Kasumi-1 (cell line): ENCODE measurements around the gene OPCML.

ENCODE experiments used
- DNase-seq, 2 experiments: peaks; one replicate each; lab custom pipeline; 2025; lab: John Stamatoyannopoulos, UW

The OPCML gene

DNA sequence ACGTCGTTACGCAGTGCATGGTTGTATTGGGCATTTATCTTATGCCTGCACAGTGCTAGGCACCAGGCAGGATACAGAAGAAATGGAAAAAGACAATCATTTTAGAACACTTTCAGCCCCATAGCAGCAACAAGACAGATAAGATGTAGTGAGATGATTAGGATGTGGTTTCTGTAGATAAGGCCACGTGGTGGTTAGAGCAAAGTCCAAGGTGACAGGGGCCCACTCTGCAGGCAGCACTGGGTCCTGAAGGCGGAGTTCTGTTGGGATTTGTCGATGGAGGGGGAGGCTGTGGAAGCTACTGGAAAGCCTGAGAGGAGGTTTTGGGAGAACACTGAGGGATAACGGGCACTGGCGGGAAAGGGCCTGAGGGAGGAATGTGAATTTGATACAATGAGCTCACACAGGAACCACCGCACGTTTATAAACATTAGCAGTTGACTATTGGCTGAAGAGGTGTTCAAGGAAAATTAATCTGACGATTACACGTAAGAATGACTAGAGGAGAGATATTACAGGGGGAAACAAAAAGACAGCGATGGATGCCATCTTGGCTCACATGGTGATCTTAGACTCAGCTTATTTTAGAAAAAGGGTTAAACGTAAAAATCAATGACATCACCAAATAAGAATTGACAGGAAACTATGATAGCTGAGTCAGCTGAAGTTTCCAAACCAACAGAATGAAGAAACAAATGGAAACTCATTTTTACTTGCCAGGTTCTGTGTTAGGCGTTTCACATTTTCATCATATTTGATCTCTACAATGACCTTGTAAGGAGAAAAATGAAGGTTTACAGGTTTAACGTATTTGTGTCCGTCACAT lies 551.0 kb downstream of the OPCML start:
- DNase-seq, result no peak

- no peak for DNase-seq
Observed at GRCh38 chr11:132980670-132981069, 551.6 kb downstream of the OPCML start.

GRCh38 chr11:132977746-132978145 lies 554.6 kb downstream of the OPCML start:
- no peak for DNase-seq

GRCh38 chr11:132977241-132977640 lies 555.1 kb downstream of the OPCML start:
- no peak for DNase-seq

GRCh38 chr11:132976115-132976514 lies 556.2 kb downstream of the OPCML start:
- DNase-seq, result no peak

GRCh38 chr11:132973686-132974085 lies 558.6 kb downstream of the OPCML start:
- no peak for DNase-seq

DNA sequence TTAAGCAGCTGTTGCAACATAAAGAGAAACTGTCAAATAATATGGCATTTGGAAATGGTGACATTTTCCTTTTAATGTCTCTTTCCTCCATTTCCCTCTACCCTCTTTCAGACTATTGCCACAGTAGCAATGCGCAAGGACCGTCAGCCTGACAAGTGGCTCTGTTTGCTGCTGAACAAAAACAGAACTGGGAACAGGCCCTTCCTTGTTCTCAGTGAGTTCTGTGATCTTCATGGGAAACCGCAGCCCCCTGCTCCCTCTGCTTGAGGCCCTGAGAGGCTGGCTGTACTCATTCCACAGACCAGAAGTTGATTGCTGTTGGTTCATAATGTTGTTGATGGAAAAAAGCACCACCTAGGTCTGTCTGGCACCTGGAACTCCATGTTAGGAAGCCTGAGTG lies 559.7 kb downstream of the OPCML start:
- no peak for DNase-seq

DNA sequence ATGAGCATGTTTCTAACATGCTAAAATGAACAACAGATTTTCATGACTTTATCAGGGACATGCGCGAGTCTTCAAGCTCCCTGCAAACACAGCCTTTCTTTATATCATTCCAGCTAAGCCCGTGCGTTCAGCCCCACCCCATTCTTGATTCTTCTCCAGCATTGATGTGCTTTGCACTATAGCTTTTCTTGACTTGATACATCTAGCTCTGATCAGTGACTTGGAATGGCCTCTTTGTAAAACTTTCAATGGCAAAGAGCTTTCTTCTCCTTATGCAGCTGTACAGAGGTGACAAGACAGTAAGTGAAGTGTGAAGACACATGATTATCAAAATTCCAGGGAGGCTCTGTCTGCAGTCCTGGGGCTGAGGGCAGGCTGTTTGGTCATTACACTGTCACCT lies 561.0 kb downstream of the OPCML start:
- no peak for DNase-seq

DNA sequence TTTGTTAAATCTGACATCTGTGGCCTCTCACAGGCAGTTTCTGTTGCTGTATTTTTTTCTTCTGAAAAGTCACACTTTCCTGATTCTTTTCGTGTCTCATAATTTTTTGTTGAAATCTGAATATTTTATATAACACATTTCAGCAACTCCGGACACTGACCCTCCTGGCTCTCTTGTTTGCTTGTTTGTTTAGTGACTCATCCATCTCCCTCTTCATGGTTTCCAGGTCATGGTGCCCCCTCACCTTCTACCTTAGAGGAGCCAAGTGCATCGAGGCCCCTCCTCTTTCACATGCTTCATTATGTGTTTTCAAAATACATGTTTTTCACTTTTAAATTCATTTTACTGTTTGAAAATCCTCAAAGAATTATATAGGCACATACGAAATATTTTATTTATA lies 562.4 kb downstream of the OPCML start:
- no peak for DNase-seq

- DNase-seq, result no peak
Observed at GRCh38 chr11:132962041-132962440, 570.3 kb downstream of the OPCML start.

DNA sequence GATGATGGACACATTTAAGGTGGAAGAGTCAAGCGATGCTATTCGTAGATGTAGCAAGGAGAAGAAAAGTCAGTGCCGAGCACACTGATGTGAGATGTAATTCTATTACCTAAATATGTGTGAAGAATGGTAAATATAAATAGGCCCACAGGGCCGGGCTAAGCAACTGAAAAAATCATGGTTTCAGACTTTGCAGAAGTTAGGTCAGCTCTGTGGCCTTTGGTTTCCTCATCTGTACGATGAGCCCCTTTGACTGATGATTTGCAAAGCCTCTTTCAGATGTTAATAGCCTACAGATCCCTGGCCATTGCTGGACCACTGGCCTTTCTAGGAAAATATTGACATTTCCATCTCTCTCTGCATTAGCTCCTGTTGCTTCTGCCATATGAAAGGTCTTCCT lies 570.8 kb downstream of the OPCML start:
- DNase-seq, result no peak

- no peak for DNase-seq
Observed at GRCh38 chr11:132960273-132961078, 571.8 kb downstream of the OPCML start.

DNA sequence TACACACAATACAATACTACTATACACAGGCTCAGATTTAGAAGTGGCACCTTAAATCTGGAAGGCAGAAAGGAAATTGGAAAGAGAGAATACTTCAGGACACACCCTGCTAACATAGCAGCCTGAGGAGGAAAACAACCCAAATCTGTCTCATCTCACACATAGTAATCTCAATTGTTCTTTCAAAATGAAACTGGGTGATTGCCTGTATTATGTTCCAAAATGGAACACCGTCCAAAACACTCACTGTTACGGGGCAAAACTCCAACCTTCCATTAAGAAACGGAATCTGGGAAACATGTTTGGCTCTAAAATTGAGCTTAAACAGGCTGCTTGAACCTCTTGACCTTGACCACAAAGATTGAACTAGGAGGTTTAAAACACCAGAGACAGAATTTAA lies 572.6 kb downstream of the OPCML start:
- DNase-seq, result no peak

- DNase-seq, result no peak
Observed at GRCh38 chr11:132957881-132958280, 574.4 kb downstream of the OPCML start.

- no peak for DNase-seq
Observed at GRCh38 chr11:132948252-132948651, 584.0 kb downstream of the OPCML start.

- no peak for DNase-seq
Observed at GRCh38 chr11:132944569-132944944, 587.7 kb downstream of the OPCML start.

DNA sequence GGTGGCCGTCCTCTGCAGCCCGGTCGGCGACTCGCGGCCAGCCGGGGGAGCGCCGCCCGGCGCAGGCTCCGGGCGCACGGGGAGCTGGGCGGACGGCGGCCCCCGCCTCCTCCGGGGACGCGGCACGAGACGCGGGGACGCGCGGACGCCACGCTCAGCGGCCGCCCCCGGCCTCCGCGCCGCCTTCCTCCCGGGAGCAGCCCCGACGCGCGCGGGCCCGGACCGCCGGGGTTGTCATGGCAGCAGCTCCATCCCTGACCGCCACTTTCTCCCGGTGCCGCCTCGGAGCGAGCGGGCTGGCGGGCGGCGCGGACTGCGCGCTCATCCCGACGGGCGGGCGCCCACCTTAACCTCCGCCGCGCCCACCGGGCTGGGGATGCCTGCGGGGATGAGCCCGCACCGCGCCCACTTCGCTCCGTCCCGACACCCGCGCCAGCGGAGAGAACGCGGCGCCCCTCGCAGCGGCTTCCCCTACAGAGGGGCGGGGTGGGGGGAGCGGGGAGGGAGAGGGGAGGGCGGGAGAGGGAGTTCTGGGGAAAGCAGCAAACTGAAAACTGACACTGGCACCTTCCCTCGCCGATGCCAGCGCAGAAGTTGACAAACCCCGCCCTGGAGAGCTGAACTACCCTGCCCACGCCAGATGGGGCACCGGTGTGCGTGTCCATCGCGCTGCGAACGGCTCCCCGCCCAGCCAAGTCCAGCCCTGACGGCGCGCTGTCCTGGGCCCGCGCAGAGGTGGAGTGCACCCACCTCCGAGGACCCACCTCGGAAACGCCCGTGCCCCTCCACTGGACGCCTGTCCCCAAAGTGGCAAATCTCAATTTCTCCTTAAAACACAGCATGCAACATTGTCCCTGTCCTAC lies 588.4 kb downstream of the OPCML start:
- DNase-seq, result no peak

DNA sequence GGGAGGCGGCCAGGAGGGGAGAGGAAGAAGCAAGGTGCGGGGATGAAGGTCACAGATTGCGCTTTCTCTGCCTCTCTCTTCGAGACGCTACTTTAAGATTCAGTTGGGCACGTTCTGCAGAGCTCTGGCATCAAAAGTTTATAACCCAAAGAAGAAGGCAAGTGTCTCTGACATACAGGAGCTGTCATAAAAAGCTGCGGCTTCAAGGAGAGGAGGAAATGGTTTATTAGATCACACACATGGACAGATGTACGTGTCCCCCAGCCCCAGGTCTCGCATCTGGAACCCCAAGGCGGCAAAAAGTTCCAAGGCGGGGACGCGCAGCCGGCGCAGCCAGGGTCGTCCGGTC lies 589.0 kb downstream of the OPCML start:
- DNase-seq, result no peak

- DNase-seq, result no peak
Observed at GRCh38 chr11:132942611-132943356, 589.5 kb downstream of the OPCML start.

DNA sequence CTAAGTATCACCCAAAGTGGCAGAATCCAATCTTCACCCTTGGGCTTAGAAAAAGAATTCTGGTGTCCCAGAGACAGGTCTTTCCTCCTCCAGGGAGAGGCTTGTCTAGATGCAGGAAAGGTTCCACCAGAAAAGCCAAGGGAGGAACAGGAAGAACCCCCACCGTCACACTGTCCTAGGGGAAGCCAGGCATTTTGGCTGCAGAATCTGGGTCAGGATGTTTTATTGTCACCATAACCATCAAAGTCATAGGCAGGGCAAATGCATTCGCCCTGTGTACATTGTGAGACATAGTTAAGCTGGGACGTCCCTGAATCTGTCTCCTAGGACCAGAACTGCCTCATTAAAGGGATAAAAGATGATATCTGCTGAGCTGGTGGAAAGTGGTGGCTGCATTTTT lies 590.5 kb downstream of the OPCML start:
- DNase-seq, result no peak

- peak; percentile 14 to 28 for DNase-seq
Observed at GRCh38 chr11:132941024-132941646, 591.2 kb downstream of the OPCML start.
